Neural crest cell (in vitro differentiated cells): ENCODE data around the gene ARHGAP6. TPM values are rescaled to one million over a fixed set of nuclear protein-coding genes. Genes with fewer than 3 reads are reported as not detected.
"Not testable (repeated sequence)": the region's sequence is repeated elsewhere in the genome, so short reads cannot be mapped to it uniquely, and the experiment has no call there.

Experiments
- DNase-seq: peaks from one replicate; pipeline ENCODE4 v3.0.0; 2021; ENCODE audit warnings: low read depth, mixed read lengths, low spot score
- H3K27ac Mint-ChIP-seq: one replicate; pipeline ENCODE4 v1.8.0; 2021; ENCODE audit warnings: mild to moderate bottlenecking, mixed read lengths; ENCODE audit not compliant: unreplicated experiment
- H3K27me3 Mint-ChIP-seq: 2 replicates; pipeline ENCODE4 v1.8.0; 2021; ENCODE audit warnings: low read depth, mild to moderate bottlenecking, mixed read lengths
- H3K36me3 Mint-ChIP-seq: 2 replicates; pipeline ENCODE4 v1.8.0; 2021; ENCODE audit warnings: low read depth, mild to moderate bottlenecking, mixed read lengths
- H3K4me1 Mint-ChIP-seq: 2 replicates; pipeline ENCODE4 v1.8.0; 2021; ENCODE audit warnings: mixed read lengths
- H3K4me3 Mint-ChIP-seq: one replicate; pipeline ENCODE4 v1.8.0; 2021; ENCODE audit warnings: mild to moderate bottlenecking, mixed read lengths
- H3K9me3 Mint-ChIP-seq: 2 replicates; pipeline ENCODE4 v1.8.0; 2021; ENCODE audit warnings: mixed read lengths
- total RNA-seq: library from RNA; stranded (reverse); gene quantifications from 2 replicates; pipeline ENCODE4 v1.2.1, GENCODE V29; 2021
- TF ChIP-seq, protein P1 (sequence below): fragments of 200-600 bp; sonication (generic); conservative IDR thresholded peaks from 2 replicates; pipeline ENCODE4 v1.5.0; 2021; ENCODE audit warnings: antibody characterized with exemption, mild to moderate bottlenecking

ARHGAP6 gene
- total RNA-seq, 1 donor from 2014 or later = 2.7 TPM

DNA sequence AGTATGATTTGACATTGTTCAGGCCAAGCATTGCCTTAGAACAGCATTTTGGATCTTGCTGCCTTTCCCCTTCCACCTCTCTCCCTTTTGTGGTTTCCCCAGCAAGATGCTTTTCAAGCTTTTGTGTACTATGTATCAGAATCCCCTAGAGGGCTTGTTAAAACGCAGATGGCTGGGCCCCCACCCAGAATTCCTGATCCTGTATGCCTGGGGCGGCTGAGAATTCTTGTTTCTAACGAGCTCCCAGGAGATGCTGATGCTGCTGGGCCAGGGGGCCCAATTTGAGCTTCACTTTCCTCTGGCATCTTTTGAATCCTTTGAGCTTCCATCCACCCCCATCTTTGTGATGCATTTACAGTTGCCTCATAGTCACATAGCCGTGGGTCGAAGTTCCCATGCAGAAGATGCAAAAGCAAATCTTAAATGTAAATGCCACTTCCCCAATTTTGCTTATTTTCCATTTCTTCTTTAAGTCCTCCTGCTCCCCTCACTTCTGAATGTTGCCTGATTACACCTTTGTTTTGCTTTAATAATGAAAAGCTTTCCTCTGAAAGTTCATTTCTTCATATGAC is 536.1 kb downstream of the ARHGAP6 start:
- Mint-ChIP-seq H3K4me3 (no peak overlapping the region), H3K27me3 (no peaks in the 10 kb centered on the region), H3K9me3 (peaks cover 4% of the 10 kb centered on the region), H3K4me1 (no peaks in the 10 kb centered on the region), H3K27ac (no peak overlapping the region), H3K36me3 (peaks cover 9% of the 10 kb centered on the region)
- TF ChIP-seq, protein P1, sequence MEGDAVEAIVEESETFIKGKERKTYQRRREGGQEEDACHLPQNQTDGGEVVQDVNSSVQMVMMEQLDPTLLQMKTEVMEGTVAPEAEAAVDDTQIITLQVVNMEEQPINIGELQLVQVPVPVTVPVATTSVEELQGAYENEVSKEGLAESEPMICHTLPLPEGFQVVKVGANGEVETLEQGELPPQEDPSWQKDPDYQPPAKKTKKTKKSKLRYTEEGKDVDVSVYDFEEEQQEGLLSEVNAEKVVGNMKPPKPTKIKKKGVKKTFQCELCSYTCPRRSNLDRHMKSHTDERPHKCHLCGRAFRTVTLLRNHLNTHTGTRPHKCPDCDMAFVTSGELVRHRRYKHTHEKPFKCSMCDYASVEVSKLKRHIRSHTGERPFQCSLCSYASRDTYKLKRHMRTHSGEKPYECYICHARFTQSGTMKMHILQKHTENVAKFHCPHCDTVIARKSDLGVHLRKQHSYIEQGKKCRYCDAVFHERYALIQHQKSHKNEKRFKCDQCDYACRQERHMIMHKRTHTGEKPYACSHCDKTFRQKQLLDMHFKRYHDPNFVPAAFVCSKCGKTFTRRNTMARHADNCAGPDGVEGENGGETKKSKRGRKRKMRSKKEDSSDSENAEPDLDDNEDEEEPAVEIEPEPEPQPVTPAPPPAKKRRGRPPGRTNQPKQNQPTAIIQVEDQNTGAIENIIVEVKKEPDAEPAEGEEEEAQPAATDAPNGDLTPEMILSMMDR = no peak
- no peak for DNase-seq

DNA sequence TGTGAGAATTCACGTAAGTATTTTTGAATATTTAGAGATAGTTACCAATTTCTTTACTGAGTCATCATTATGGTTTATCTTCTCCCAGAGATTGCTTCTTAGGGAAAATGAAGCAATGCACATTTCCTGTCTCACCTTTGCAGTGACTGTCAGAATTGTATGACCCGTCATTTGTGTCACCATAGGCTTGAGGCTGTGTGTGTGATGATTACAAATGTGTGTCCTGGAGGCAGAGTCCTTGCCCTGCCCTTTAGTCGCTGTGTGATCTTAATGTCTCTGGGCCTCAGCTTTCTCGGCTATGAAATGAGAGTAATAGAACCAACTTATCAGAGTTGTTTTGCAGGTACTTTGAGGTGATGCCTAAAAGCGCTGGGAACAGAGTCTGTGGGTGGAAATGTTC is 540.7 kb downstream of the ARHGAP6 start:
- H3K27ac Mint-ChIP-seq = no peak overlapping the region
- H3K4me1 Mint-ChIP-seq = no peaks in the 10 kb centered on the region
- peaks cover 4% of the 10 kb centered on the region for H3K9me3 Mint-ChIP-seq
- H3K36me3 Mint-ChIP-seq = peaks cover 17% of the 10 kb centered on the region
- DNase-seq = no peak
- TF ChIP-seq, protein P1 = no peak
- H3K4me3 Mint-ChIP-seq = no peak overlapping the region
- no peaks in the 10 kb centered on the region for H3K27me3 Mint-ChIP-seq

DNA sequence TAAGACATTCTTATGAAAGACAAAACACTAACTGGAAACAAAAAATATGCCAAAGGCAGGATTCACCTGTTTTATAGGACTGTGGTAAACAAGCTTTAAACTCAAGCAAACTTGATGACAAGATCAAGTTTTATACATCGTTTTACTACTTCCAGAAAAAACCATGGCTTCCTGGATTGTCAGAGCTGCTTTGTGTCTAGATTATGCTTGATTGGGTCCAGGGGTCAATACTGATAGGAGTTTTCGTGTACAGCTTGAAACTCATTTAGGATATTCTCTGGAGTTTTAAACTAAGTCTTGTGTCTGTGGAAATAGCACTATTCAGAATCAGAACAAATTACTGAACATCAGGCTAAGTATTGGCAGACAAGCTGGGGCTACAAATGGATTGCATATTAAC is 541.6 kb downstream of the ARHGAP6 start:
- no peak overlapping the region for H3K27ac Mint-ChIP-seq
- DNase-seq = no peak
- H3K36me3 Mint-ChIP-seq = peaks cover 17% of the 10 kb centered on the region
- no peaks in the 10 kb centered on the region for H3K4me1 Mint-ChIP-seq
- H3K9me3 Mint-ChIP-seq = peaks cover 4% of the 10 kb centered on the region
- no peaks in the 10 kb centered on the region for H3K27me3 Mint-ChIP-seq
- H3K4me3 Mint-ChIP-seq = no peak overlapping the region
- TF ChIP-seq, protein P1 = no peak

DNA sequence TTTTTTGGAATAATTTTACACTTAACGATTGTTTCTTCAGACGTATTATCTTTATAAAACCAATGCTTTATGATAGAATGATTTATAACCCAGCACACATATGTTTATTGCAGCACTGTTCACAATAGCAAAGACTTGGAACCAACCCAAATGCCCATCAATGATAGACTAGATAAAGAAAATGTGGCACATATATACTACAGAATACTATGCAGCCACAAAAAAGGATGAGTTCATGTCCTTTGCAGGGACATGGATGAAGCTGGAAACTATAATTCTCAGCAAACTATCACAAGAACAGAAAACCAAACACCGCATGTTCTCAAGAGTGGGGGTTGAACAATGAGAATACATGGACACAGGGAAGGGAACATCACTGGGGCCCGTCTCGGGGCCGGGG is 542.6 kb downstream of the ARHGAP6 start:
- H3K4me3 Mint-ChIP-seq, H3K27me3 Mint-ChIP-seq, H3K9me3 Mint-ChIP-seq, DNase-seq, H3K4me1 Mint-ChIP-seq, H3K27ac Mint-ChIP-seq: not testable (repeated sequence)
- peaks cover 14% of the 10 kb centered on the region for H3K36me3 Mint-ChIP-seq

DNA sequence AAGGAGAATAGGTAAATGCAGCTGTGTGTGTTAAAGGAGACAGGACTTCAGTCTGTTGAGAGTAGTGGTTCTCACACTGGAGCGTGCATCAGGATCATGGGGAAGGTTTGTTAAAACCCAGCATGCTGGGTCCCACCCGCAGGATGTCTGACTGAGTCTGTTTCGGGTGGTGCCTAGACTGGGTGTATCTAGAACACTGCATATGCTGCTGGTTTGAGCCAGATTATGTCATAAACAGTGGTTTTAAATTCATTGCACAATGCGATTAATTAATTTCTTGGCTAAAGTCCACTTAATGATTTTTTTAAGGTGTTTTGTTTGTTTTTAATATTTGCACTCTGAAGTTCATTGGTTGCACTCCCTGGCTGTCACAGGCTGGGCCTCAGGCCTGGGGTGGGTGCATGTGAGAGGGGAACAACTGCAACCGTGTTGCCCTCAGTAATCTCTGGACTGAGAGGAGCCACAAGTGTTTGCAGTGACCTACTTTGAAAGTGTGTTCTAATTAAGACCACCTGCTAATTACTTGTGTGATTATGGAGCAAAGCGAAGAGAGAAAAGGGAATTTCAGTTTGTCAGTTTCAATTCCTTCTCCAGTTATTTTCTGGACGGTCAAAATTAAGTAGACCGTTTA is 546.3 kb downstream of the ARHGAP6 start:
- no peak for DNase-seq
- TF ChIP-seq, protein P1 = no peak
- Mint-ChIP-seq H3K27me3 (no peaks in the 10 kb centered on the region), H3K4me3 (no peak overlapping the region), H3K27ac (no peak overlapping the region), H3K36me3 (peaks cover 8% of the 10 kb centered on the region), H3K4me1 (no peaks in the 10 kb centered on the region), H3K9me3 (no peaks in the 10 kb centered on the region)

DNA sequence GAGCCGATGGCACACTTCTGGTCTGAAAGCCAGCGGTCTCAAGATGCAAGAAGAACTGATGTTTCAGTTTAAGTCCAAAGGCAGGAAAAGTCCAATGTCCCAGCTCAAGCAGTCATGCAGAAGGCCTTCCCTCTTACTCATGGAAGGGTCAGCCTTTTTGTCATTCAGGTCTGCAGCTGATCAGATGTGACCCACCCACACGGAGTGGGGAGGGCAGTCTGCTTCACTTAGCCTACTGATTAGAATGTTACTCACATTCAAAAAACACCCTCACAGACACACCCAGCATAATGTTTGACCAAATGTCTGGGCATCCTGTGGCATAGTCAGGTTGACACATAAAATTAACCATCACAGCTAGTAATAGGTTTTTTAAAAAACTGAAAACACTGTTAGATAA is 548.0 kb downstream of the ARHGAP6 start:
- TF ChIP-seq, protein P1 = no peak
- Mint-ChIP-seq H3K27ac (no peak overlapping the region), H3K9me3 (no peaks in the 10 kb centered on the region), H3K36me3 (peaks cover 8% of the 10 kb centered on the region), H3K4me1 (no peaks in the 10 kb centered on the region), H3K4me3 (no peak overlapping the region), H3K27me3 (no peaks in the 10 kb centered on the region)
- no peak for DNase-seq
